ENCODE results near the gene ATXN7L2. TPM values are rescaled to one million over a fixed set of nuclear protein-coding genes. Genes with fewer than 3 reads are reported as not detected.
"Not testable (repeated sequence)": the region's sequence is repeated elsewhere in the genome, so short reads cannot be mapped to it uniquely, and the experiment has no call there.

ATXN7L2 gene
- total and polyA plus RNA-seq, 5 donors = 1.4 to 3.3 (median 2.1) TPM

- 70% methylated on average over 4 of the region's 4 CpGs for WGBS
- DNase-seq (no peak), ATAC-seq (no peak)
- H3K9me3 ChIP-seq (ENCODE audit: control insufficient read depth, low read length) = no peaks in the 10 kb centered on the region
- H3K27me3 ChIP-seq (ENCODE audit: control insufficient read depth, insufficient read depth) = no peaks in the 10 kb centered on the region
- intact Hi-C loops (cut with DNase I) = no loop called here
- no peak overlapping the region for H3K4me3 ChIP-seq (ENCODE audit: low read length)
- no peaks in the 10 kb centered on the region for H3K4me1 ChIP-seq (ENCODE audit: control insufficient read depth, insufficient read depth, low read length)
- H3K27ac ChIP-seq (ENCODE audit: low read length) = no peak overlapping the region
Observed at GRCh38 chr1:109457819-109458218, 25.9 kb upstream of the ATXN7L2 start.

- H3K27ac ChIP-seq (ENCODE audit: low read length) = no peak overlapping the region
- intact Hi-C loops (cut with DNase I) = no loop called here
- H3K27me3 ChIP-seq (ENCODE audit: control insufficient read depth, insufficient read depth) = no peaks in the 10 kb centered on the region
- H3K4me3 ChIP-seq (ENCODE audit: low read length) = peak overlapping the region; percentile 58
- 6% methylated on average over 24 of the region's 24 CpGs for WGBS
- ATAC-seq (no peak), DNase-seq (no peak)
- H3K4me1 ChIP-seq (ENCODE audit: control insufficient read depth, insufficient read depth, low read length) = no peaks in the 10 kb centered on the region
- no peaks in the 10 kb centered on the region for H3K9me3 ChIP-seq (ENCODE audit: control insufficient read depth, low read length)
Observed at GRCh38 chr1:109466125-109466451, 17.6 kb upstream of the ATXN7L2 start.

- Histone ChIP-seq H3K4me1 (ENCODE audit: control insufficient read depth, insufficient read depth, low read length) (no peaks in the 10 kb centered on the region), H3K4me3 (ENCODE audit: low read length) (peak within 1 kb of the TSS; percentile 58), H3K9me3 (ENCODE audit: control insufficient read depth, low read length) (no peaks in the 10 kb centered on the region), H3K27me3 (ENCODE audit: control insufficient read depth, insufficient read depth) (no peaks in the 10 kb centered on the region), H3K27ac (ENCODE audit: low read length) (peak within 1 kb of the TSS; percentile 38)
- DNase-seq (peak; percentile 69 to 86 (median 76)), ATAC-seq (peak; percentile 84 to 87)
- WGBS = 1% methylated on average over 88 of the region's 88 CpGs
- intact Hi-C loops (cut with DNase I) = no loop called here
Observed at GRCh38 chr1:109466452-109467300, 17.0 kb upstream of the ATXN7L2 start, which contains the start of gene SYPL2. Gene SYPL2 (plus strand): TSS chr1:109466546. CDS start chr1:109466844, 298 bp downstream.

GRCh38 chr1:109467301-109467777 lies 16.4 kb upstream of the ATXN7L2 start:
- Histone ChIP-seq H3K27me3 (ENCODE audit: control insufficient read depth, insufficient read depth) (no peaks in the 10 kb centered on the region), H3K27ac (ENCODE audit: low read length) (peak overlapping the region; percentile 1), H3K4me1 (ENCODE audit: control insufficient read depth, insufficient read depth, low read length) (no peaks in the 10 kb centered on the region), H3K9me3 (ENCODE audit: control insufficient read depth, low read length) (no peaks in the 10 kb centered on the region), H3K4me3 (ENCODE audit: low read length) (peak overlapping the region; percentile 58)
- ATAC-seq (peak; percentile 25 to 46), DNase-seq (no peak)
- 14% methylated on average over 23 of the region's 23 CpGs for WGBS
- intact Hi-C loops (cut with DNase I) = no loop called here

GRCh38 chr1:109468061-109468460 lies 15.6 kb upstream of the ATXN7L2 start:
- no peak for DNase-seq
- H3K9me3 ChIP-seq (ENCODE audit: control insufficient read depth, low read length) = no peaks in the 10 kb centered on the region
- WGBS = 95% methylated on average over 1 of the region's 1 CpG
- H3K27me3 ChIP-seq (ENCODE audit: control insufficient read depth, insufficient read depth) = no peaks in the 10 kb centered on the region
- intact Hi-C loops (cut with DNase I) = no loop called here
- no peak for ATAC-seq
- H3K4me3 ChIP-seq (ENCODE audit: low read length) = no peak overlapping the region
- no peak overlapping the region for H3K27ac ChIP-seq (ENCODE audit: low read length)
- H3K4me1 ChIP-seq (ENCODE audit: control insufficient read depth, insufficient read depth, low read length) = no peaks in the 10 kb centered on the region

GRCh38 chr1:109468903-109469302 lies 14.8 kb upstream of the ATXN7L2 start:
- H3K4me1 ChIP-seq (ENCODE audit: control insufficient read depth, insufficient read depth, low read length) = no peaks in the 10 kb centered on the region
- 40% methylated on average over 2 of the region's 2 CpGs for WGBS
- no peak for DNase-seq

GRCh38 chr1:109470245-109470644 lies 13.5 kb upstream of the ATXN7L2 start:
- no peak for ATAC-seq
- intact Hi-C loops (cut with DNase I) = no loop called here

More at GRCh38 chr1:109468903-109469302, 14.8 kb upstream of the ATXN7L2 start:
- Histone ChIP-seq H3K27me3 (ENCODE audit: control insufficient read depth, insufficient read depth) (no peaks in the 10 kb centered on the region), H3K9me3 (ENCODE audit: control insufficient read depth, low read length) (no peaks in the 10 kb centered on the region), H3K4me3 (ENCODE audit: low read length) (no peak overlapping the region), H3K27ac (ENCODE audit: low read length) (no peak overlapping the region)
- no peak for ATAC-seq
- intact Hi-C loops (cut with DNase I) = no loop called here

GRCh38 chr1:109472779-109473178 lies 10.9 kb upstream of the ATXN7L2 start:
- intact Hi-C loops (cut with DNase I) = no loop called here
- ATAC-seq (no peak), DNase-seq (no peak)
- H3K27ac ChIP-seq (ENCODE audit: low read length) = no peak overlapping the region
- H3K4me1 ChIP-seq (ENCODE audit: control insufficient read depth, insufficient read depth, low read length) = no peaks in the 10 kb centered on the region
- H3K9me3 ChIP-seq (ENCODE audit: control insufficient read depth, low read length) = no peaks in the 10 kb centered on the region
- WGBS = 53% methylated on average over 3 of the region's 3 CpGs
- no peak overlapping the region for H3K4me3 ChIP-seq (ENCODE audit: low read length)
- H3K27me3 ChIP-seq (ENCODE audit: control insufficient read depth, insufficient read depth) = no peaks in the 10 kb centered on the region

More at GRCh38 chr1:109470245-109470644, 13.5 kb upstream of the ATXN7L2 start:
- Histone ChIP-seq H3K27me3 (ENCODE audit: control insufficient read depth, insufficient read depth) (no peaks in the 10 kb centered on the region), H3K27ac (ENCODE audit: low read length) (no peak overlapping the region), H3K4me1 (ENCODE audit: control insufficient read depth, insufficient read depth, low read length) (no peaks in the 10 kb centered on the region), H3K4me3 (ENCODE audit: low read length) (no peak overlapping the region), H3K9me3 (ENCODE audit: control insufficient read depth, low read length) (no peaks in the 10 kb centered on the region)
- no peak for DNase-seq
- 58% methylated on average over 6 of the region's 6 CpGs for WGBS

- H3K9me3 ChIP-seq (ENCODE audit: control insufficient read depth, low read length); H3K4me1 ChIP-seq (ENCODE audit: control insufficient read depth, insufficient read depth, low read length); H3K4me3 ChIP-seq (ENCODE audit: low read length); intact Hi-C loops (cut with DNase I); H3K27ac ChIP-seq (ENCODE audit: low read length); DNase-seq; H3K27me3 ChIP-seq (ENCODE audit: control insufficient read depth, insufficient read depth): not testable (repeated sequence)
- ATAC-seq = peak; percentile 42 to 50
- 74% methylated on average over 12 of the region's 12 CpGs for WGBS
Observed at GRCh38 chr1:109473284-109474057, 10.2 kb upstream of the ATXN7L2 start.

GRCh38 chr1:109474697-109475096 lies 9.0 kb upstream of the ATXN7L2 start:
- no peak overlapping the region for H3K4me3 ChIP-seq (ENCODE audit: low read length)
- H3K27ac ChIP-seq (ENCODE audit: low read length) = no peak overlapping the region
- DNase-seq (no peak), ATAC-seq (peak; percentile 46 to 64)
- H3K27me3 ChIP-seq (ENCODE audit: control insufficient read depth, insufficient read depth) = no peaks in the 10 kb centered on the region
- intact Hi-C loops (cut with DNase I) = no loop called here
- no peaks in the 10 kb centered on the region for H3K9me3 ChIP-seq (ENCODE audit: control insufficient read depth, low read length)
- no peaks in the 10 kb centered on the region for H3K4me1 ChIP-seq (ENCODE audit: control insufficient read depth, insufficient read depth, low read length)
- WGBS = 44% methylated on average over 1 of the region's 1 CpG

- Histone ChIP-seq H3K9me3 (ENCODE audit: control insufficient read depth, low read length) (no peaks in the 10 kb centered on the region), H3K27me3 (ENCODE audit: control insufficient read depth, insufficient read depth) (no peaks in the 10 kb centered on the region), H3K4me3 (ENCODE audit: low read length) (no peak overlapping the region), H3K4me1 (ENCODE audit: control insufficient read depth, insufficient read depth, low read length) (no peaks in the 10 kb centered on the region), H3K27ac (ENCODE audit: low read length) (no peak overlapping the region)
- intact Hi-C loops (cut with DNase I) = no loop called here
- ATAC-seq (no peak), DNase-seq (no peak)
- WGBS = 84% methylated on average over 9 of the region's 9 CpGs
Observed at GRCh38 chr1:109475261-109475660, 8.4 kb upstream of the ATXN7L2 start.

Data from right cardiac atrium (tissue), 5 donors.